T follicular helper cell (primary cell): ENCODE measurements around the gene SMAD5.

Experiments
- DNase-seq: peaks from one replicate; pipeline ENCODE4 v3.0.0-alpha.2; 2020; ENCODE audit warnings: low read depth

Gene SMAD5

DNA sequence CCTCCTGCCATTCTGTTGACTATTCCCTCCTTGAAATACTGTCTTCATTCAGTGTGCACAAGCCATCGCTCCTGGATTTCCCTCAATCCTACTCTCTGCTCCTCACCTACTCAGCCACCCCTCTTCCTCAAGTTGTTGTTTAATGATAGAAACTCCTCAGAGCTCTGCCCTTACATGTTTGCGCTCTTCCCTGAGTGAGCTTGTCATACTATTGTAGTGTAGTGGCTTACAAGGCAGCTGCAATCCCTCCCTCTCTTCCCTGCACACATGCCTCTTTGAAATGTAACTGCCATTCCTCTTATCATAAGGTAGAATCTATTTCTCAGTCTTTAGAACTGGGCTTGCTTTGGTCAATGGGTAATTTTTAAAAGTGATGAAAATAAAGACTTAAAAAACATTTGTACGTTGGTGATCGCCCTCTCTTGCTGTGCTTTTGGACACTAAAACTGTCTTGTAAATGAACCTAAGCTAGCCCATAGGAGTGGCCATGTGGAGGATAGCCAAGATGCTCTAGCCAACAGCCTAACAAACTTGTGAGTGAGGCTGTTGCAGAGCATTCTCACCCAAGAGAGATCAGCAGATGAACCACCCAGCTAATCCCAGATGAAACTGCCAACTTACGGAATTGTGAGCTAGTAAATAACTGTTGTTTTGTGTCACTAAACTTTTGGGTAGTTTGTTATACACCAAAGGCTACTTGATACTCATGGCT, 18.1 kb upstream of the SMAD5 start:
- DNase-seq, result no peak

DNA sequence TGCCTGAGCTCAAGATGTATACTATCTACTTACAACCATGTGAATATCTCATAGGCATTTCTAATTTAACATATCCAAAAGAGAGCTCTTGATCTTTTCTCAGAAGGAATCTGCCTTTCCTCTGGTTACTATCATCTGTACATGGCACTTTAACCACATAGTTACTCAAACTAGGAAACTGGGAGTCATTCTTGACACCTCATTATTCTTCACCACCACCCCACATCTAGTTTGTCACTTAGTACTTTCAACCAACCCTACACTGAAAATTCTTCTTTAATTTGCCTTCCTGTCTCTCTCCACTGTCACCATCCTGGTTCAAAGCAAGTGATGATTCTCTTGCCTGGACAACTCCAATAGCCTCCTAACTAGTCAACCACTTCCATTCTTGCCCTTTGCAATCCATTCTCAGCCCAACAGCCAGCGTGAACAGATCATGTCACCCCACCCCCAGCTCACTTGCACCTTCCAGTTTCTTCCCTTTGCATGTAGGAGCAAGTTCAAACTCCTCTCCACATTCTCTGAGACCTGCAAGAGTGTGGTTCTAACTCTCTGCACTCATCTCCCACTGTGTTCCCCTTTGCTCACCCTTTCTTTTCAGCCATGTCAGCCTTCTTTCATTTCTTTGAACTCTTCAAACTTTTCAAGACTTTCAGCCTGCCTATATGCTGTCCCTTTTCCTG, 17.3 kb upstream of the SMAD5 start:
- no peak for DNase-seq

DNA sequence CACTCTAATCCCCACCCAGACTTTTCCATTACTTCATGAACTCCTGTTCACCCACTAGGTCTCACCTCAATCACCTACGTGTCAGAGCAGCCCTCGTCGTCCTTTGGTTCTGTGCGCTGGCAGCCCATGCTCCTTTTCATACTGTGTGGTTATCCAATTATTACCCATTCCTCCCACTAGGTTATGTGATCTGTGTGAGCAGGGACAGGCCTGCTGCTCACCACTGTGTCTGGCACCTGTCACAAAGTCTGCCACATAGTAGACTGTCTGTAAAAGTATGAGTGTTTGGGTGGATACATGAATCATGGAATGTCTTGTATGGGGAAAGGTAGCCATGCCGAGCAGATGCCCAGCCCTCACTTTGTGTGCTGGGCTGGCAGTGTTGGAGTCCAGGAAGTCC, 12.1 kb upstream of the SMAD5 start:
- no peak for DNase-seq

DNA sequence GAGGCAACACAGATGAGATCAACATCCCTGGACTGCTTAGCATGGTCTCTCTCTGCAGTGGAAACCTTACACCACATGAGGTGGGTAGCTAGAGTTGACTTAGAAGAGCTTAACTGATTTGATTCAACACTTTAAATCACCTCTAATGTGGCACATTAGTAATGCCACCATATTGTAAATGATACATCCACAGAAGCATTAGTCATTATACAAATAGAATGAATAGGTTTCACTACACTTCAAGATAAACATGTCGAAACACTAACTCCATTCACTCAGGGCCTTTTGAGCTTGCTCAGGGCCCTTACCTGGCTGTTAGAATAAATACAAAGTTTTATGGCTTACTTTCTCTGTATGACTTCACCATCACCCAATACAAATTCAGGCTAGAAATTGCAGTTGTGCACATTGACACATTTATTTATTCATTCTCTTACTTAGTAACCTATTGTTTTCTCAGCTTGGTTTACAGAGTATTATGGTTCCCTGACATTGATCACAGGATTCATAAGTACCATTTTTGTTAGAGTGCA, 9.3 kb upstream of the SMAD5 start:
- DNase-seq, result no peak

DNA sequence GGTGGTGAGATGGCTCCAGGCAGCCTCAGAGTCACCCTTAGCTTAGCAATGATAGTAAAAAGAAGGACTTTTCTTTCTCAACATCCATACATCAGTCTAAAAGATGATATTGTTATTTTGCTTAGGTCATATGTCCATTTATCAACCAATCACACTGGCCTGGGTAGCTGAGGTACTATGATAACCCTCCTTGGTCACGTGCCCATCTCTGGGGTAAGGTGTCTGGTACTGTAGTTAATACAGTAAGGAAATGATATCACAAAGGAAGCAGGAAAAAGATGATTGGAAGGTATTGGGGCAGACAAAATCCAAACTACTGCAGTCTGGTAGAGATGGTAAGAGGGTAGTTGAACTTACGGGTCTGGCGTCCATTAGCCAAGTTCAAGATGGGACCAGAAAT, 5.1 kb upstream of the SMAD5 start:
- no peak for DNase-seq

DNA sequence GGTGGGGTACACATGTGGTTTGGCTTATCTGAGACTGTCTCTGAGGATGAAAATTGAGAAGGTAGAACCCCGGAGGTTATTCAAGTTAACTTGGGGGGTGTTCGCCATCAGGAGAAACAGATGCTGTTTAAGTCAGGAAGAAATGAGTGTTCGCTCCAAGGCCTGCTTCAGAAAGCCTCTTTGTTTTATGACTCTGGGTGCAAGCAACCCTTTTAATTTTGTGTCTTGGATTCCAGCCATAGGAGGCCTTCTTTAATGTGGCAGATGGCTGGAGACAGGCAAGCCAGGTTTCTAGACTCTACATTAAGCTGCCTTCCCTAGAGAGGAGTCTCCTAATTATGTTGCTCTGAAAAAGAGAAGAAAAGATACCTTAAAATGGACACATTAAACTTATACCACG, 4.2 kb upstream of the SMAD5 start:
- DNase-seq, result no peak

DNA sequence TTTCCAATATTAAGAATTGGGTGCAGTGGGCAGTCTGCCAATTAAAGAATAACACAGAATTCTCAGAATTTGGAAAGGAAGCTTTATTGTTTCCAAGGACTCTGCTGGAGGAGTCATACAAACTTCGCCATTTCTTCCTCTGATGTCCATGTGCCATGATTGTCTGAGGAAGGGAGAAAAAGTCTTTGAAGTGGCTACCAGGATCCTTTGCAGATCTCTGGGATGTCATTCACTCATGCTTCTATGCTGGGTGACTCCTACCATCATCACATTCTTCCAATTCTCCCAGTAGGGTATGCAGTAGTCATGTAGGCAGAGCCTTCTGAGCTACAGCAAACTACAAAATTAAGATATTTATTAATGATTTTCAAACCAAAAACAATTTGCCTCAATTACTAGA, 3.2 kb upstream of the SMAD5 start:
- no peak for DNase-seq

DNA sequence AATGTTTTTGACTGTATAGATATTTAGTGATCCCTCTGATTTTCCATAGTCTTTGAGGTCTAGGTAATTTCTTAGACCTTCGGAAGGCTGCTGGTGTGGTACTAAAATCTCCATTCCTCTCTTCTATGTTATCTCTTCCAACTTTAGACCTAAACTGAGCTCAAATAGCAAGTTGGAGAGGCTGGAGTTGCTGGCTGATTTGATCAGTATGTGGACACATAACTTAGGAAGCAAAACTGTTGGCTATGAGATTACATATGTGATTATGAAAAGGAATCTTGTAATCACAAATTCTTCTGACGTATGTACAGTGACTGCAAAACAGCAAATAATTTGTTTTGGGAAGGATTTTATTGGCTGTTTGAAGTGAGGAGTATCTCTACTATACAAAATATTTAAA, 2.1 kb upstream of the SMAD5 start:
- DNase-seq, result no peak

DNA sequence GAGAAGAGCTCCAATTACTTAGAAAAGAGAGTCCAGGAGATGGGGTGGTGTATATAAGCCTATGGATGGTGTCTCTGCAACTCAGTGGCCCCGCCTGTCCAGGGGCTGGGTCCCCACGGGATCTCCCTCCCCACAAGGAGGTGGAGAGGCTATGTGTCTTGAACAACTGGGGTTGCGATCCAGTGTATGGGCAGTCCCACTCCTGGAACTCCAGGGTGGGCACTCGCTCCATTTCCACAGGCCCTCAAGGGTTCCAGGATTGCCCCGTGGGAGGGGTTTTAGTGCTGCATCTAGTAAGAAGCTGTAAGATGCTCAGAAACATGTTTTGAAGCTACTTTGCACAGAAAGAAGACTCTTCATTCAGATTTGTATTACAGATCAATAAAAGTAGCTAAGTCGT, 558 bp upstream of the SMAD5 start:
- DNase-seq, result no peak

DNA sequence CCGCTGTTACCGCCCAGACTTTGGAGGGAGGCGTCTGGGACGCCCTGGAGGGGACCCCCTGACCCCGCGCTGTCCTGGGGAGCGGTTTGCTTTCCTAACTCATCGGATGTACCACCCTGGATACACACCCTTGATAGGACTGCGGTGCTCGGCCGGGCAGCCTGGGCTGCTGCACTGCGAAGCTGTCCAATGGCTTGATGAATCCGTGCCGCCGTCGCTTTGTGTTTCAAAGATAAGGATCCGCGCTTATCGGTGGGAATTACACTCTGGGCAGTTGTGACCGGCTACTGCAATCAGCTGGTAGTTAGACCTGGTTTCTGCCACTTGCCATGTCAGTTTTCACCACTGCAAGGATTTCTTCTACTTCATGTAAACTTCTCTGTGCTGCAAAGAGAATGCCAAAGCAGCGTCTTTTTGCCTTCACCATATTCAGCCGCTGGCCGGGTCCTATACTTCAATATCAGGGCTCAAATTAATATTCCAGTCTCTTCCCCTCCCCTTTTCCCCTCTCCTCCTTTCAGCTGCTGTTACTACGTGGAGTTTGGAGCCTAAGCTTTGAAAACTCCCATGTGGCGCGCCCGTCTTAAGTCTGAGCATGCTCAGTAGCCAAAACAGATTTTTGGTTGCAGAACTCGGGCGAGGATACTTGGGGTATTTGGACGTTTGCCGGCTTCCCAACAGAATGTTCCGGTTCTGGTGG, 727 bp downstream of the SMAD5 start:
- no peak for DNase-seq

DNA sequence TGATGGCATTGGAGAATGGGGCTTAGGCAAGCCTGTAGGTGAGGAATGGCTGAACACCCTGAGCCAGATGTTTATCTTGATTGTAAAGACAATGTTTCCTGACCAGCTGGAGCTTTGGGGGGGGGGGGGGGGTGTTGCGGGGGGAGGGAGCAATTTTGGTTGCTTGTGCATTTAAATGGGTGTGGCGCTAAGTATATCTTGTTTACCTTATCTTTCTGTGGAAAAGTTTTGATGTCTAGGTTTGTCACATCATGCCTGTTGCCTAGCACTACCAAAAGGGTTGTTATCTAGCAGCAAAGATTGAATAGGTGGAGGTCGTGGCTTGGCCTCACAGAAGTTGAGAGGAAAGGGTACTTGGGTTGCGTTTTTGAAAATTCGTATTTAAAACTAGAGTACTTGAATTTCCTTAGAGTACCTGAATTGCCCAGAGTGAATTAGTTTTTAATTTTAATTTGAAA, 1.3 kb downstream of the SMAD5 start:
- no peak for DNase-seq

DNA sequence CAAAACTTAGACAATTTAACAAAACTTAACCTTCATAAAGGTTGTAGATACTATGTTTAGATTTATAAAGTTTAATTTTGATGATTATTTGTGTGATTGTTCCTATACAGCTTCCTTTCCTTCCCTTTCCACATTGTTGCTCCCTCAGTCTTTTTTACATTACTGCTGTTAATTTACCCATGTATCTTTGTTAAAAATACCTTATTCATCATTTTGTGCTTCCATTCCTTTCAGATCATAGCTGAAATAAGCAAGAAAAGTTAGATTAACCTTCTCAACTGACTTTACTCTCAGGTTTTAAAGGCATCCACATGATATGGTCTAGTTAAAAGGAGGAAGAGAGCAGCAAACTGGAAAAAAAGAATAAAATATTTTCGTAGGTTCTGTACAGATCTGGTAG, 2.0 kb downstream of the SMAD5 start:
- no peak for DNase-seq

DNA sequence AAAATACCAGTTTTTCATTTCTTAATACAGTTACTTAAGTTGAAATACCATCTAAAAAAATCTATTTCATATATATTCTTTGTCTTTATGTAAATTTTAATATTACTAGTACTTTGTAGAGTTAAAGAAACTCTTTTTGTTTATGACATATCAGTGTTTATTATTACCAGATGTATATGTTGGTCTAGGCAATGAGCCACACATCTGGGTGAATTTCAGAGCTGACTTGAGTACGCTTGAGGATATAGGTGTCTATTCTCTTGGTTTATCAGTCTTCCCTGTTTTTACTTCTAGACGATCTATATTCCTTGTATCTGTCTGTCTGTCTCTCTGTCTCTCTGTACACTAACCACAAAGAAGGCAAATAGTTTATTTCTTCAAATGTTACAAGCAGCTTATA, 2.9 kb downstream of the SMAD5 start:
- no peak for DNase-seq

DNA sequence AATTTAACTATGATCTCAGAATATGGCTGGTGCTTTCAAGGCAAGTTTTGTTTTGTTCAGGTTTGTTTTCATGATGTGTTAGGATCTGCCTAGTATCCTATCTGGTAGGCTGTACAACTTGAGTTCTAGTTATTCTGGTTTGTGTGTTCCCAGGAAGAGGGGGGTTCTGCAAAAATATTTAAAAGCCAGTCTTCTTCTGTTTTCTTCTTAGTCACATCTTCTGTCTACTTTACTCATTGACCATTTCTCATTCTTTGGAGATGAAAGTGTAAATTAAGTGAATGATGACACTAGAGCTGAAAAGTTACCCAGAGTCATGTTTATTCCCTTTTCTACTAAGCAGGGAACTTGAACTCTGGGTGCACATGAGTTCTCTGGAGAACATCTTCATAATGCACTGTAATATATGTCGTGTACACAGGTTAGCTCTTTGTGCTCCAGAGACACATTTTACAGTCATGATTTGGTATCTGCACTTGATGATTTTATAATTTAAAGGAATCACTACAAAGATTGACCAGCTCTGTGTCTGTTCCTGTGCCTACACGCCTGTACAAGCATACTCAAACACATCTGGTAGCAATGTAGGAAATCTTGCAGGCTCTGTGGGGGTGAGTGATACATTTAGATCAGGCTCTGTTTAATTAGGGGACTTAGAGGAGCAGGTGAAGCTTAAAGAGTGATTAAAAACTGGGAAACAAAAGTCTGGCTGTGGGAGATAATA, 5.0 kb downstream of the SMAD5 start:
- no peak for DNase-seq

DNA sequence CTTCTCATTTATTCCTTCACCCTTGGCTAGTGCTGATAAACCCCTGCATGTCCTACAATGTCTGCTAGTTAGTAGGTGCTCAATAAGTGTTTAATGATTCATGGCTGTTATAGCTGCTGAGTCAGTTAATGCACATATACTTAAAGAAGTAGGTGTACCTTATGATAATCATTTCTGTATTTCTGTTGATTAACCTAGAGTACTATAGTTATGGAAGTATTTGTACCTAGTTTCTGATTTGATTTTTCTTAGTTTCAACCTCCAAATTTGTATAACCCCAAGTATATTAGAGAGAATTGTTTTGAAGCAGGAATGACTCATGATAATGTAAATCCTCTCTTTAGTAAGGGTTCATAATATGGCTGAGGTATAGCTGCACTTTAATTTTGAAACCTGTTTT, 8.9 kb downstream of the SMAD5 start:
- DNase-seq, result no peak

DNA sequence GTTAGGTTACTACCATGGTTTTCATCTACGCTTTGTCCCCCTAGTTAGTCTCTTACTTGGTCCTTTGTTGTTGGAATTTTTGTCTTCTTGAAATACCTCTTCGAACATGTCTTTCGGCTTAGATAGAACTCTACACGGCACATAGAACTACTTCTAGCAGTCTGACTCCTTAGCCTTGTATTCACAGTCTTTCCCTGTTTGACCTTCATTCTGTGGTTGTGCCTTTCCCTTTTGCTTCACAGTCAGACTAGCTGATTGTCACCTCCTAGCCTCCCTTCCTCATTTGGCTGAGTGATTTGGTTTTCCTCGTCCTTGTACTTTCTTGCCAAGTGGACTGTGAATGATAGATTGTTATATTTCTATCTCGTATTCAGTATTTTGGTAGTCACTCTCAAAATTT, 10.7 kb downstream of the SMAD5 start:
- no peak for DNase-seq

DNA sequence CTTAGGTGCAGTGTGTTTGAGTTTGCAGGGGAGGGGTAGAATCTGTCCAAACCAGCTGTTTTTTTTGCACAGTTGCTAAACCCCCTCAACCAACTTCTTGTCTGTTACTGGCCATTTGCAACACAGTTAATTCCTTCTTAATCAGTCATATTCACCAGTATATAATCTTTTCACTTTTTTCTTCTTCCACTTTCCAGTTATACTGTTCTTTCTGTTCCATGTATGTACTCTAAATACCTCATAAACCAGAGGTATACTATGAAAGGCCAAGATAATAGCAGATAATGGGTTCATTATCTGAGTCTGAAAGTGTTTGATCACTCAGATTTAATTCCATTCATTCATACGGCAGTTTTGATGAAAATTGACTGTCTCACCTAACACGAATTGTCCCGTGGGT, 11.1 kb downstream of the SMAD5 start:
- DNase-seq, result no peak

DNA sequence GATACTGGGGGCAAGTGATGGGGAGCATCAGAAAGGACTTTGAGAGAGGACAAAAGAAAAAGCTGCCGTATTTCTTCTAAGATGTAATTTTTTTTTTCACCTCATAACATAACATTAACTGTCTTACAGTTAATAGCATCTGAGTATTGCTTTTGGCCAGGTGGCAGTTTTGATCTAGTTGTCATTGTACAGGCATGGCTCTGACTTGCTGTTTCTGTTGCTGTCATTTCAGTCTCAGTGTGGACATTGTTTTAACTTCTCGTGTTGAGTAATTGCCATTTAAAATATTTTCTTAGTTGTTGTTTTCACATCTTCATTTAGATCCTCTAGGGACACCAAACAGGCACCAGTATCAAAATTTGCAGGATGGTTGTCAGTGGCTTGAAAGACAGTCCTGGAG, 12.4 kb downstream of the SMAD5 start:
- no peak for DNase-seq

DNA sequence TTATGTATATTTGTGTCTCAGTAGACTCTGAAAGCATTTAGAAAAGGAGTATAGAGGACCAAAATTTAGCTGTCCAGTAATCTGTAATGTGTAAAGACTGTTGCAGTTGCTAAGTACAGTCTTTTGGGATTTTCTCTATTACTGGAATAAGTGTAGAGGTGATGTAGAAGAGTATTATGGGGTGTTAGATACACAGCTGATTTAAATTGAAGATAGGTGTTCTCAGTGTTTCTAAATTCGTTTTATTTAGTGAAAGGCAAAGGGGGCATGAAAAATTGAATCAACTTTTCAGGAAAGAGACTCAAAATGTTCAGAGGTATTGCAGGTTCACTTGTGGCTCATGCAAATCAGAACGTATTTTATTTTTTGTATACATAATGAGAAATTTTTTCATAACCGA, 13.6 kb downstream of the SMAD5 start:
- DNase-seq, result no peak

DNA sequence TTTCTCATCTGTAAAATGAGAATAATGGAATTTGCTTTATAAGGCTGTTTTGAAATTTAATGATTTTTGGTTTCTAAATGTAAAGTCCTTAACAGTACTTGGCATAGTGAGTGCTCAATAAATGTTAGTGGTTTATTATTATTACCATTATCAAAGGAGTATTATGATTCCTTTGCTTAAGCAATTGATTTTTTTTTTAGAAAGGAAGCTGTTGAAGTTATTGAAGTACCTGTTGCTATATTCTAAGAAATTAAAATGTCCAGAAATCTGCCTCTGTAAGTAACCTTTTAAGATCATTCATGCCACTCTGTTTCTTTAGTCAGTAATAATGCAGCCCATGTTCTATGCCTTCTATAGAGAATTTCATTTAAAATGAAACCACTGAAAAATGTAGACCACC, 15.0 kb downstream of the SMAD5 start:
- no peak for DNase-seq

DNA sequence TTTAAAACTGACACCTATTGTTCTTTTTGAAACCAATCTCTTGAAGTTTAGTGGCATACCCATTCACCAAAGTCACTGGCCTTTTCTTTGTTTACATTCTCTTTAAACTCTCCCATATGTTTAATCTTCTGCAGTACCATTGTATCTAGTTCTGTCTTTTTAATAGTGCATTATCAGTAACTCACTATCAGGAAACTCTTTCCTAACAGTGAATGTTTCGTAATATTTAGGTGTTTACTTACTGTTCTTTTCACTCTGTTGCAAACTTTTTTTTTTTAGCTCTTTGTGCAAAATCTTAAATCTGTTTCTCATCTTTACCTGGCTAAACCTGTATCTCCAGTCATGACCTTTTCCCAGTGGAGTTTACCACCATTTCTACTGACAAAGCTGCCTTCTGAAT, 17.2 kb downstream of the SMAD5 start:
- DNase-seq, result no peak

DNA sequence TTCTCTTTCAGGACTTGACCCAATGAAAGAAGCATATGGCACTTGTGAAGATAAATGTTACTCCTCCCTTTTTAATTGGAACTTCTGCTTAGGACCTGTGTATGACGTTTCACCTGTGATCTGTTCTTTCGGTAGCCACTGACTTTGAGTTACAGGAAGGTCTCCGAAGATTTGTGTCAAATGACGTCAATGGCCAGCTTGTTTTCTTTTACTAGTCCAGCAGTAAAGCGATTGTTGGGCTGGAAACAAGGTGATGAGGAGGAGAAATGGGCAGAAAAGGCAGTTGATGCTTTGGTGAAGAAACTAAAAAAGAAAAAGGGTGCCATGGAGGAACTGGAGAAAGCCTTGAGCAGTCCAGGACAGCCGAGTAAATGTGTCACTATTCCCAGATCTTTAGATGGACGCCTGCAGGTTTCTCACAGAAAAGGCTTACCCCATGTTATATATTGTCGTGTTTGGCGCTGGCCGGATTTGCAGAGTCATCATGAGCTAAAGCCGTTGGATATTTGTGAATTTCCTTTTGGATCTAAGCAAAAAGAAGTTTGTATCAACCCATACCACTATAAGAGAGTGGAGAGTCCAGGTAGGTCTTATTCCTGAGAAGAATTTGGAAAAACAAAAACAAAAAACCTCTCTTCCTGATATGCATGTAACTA, 21.1 kb downstream of the SMAD5 start:
- no peak for DNase-seq
